HG02571 (cell line): ENCODE results near the gene PDE9A.

Experiments
- ATAC-seq: cut with Tn5 transposase; IDR thresholded peaks from one replicate; pipeline ENCODE4 v1.9.1; 2021; ENCODE audit warnings: mild to moderate bottlenecking, moderate library complexity; ENCODE audit not compliant: unreplicated experiment

The PDE9A gene

DNA sequence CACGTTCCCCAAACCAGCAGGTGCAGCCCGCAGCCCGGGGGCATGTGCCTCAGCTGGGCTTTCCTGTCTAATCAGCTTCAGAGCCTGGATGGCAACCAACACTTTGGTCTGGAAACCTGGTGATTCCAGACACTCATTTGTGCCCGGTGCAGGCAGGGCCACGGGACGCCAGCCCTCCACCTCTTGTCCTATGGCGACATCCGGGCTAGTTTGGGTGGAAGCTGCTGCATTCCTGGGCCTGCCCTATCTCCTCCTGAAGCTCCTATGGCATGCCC is 114.1 kb downstream of the PDE9A start:
- ATAC-seq, result no peak

DNA sequence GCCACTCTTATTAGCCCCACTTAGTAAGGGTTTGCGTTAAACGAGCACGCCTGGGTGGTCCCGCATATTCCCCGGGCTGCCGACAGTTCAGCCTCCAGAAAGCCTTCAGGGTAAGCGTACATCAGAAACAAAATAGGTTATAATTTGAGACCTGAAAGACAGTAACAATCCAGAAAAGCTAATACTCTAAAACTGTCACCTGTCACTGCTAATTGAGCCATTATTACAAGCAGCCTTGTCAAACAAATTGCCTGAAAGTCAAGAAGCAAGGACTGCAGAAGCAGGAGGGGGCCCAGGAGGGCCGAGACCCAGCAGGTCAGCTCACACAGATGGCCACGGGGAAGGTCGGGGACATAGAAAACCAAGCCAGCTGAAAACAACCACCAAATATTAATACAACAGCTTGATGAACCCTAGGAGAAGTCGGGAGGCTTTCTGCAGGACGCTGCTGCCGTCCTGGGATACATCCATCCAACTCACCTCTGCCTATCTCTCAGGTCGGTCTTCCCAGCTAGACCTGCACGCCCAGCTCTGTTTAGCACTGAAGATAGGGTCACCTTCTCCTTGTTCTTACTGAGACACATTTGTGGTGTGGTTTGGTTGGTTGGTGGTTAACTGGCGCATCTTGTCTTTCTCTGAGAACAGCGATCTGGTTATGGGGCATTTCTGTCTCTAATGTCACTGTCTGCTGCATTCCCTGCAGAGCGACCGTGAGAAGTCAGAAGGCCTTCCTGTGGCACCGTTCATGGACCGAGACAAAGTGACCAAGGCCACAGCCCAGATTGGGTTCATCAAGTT is 115.1 kb downstream of the PDE9A start:
- ATAC-seq, result no peak

DNA sequence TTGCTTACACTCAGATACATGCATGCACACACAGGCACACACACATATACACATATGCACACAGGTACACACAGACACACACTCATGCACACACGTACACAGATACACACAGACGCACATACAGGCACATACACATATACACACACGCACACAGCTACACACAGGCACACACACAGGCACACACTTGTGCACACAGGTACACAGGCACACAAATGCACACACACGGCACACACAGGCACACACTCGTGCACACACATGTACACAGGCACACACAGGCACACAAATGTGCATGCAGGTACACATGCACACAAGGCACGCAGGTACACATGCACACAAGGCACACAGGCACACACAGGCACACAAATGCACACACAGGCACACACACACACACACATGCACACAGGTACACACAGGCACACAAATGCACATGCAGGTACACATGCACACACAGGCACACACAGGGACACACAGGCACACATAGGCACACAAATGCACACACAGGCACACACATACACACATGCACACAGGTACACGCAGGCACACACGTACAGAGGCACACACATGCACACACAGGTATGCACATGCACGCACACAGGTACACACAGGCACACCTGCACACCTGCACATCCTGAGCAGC is 115.9 kb downstream of the PDE9A start:
- no peak for ATAC-seq

DNA sequence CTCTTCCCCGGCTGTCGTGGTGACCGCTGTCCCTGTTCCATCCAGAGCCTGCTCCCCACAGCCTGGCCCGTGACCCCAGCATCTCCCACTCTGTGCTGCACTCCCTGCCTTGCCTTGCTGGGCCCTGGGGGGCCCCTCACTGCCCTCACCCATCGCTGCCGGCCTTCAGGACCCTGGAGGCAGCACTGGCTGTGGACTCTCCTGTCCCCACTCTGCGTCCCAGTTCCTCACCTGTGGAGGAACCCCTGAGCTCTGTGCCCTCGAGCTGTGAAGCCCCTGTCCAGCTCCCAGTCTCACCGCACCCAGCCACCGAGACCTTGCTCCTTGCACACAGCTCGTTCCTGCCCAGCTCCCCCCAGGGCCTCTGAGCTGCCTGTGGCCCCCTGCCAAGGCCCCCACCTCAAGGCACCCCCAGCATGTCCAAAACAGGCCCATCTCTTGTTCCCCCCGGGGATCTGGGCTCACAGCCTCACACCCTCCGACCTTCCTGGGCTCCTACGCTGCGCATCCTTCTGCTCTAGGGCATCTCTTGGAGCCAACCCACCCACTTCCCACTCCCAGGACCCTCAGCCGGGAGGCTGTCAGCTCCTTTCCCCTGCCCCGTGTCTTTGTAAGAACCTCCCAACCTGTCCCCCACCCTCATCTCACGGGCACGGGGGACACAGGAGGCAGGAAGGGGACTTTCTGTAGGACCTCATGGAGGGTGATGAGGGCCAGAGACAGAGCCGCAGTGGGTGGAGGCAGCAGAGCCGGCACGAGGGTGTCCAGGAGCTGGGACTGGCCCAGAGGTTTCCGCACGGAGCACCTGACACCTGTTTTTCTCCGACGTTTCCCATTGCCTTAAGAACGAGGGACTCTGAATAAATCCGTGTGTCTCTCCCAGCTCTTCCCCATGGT is 116.6 kb downstream of the PDE9A start:
- ATAC-seq, result no peak

DNA sequence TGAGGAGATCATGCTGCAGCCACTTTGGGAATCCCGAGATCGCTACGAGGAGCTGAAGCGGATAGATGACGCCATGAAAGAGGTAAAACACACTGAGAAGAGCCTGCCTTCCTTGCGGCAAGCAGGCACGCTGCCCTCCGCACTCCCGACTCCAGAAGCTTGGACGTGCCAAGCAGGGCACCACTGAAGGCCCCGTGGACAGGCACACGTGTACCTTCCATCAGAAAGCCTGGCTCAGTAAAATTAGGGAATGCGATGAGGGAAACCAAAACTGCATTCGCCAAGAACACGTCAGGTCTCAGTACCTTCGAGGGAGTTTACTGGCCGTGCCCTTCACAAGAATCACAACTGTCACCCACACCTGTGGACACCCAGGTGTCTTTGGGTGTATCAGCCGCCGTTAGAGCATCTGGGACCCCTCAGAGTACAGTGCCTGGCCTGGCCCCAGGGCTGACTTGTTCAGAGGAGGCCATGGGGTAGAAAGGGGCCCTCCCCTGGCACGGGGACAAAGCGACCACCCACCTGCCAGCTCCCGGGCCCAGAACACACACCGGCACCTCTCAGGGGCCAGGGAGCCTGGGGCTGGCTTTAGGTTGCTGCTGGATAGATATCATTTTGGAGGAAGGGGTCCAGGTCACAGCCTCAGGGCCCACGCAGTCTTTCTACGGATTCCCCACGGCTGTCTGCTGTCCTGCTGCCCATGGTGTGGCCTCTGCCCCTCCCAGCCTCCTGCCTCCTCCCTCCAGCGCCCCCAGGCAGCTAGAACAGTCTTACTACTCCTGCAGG is 117.5 kb downstream of the PDE9A start:
- ATAC-seq, result no peak

DNA sequence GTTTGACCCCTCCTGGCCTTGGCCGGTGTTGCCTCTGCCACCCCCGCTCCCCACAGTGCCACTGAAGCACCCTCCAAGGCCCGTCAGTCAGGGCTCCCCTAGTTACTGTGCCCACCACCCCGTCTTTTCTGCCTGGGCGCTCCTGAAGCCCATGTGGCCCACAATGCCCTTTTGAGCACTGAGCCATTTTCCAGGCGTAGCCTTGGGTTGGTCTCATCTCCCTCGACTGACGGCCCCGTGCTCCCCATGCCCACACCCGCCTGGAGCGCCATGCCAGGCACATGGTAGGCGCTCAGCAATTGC is 118.0 kb downstream of the PDE9A start:
- no peak for ATAC-seq

DNA sequence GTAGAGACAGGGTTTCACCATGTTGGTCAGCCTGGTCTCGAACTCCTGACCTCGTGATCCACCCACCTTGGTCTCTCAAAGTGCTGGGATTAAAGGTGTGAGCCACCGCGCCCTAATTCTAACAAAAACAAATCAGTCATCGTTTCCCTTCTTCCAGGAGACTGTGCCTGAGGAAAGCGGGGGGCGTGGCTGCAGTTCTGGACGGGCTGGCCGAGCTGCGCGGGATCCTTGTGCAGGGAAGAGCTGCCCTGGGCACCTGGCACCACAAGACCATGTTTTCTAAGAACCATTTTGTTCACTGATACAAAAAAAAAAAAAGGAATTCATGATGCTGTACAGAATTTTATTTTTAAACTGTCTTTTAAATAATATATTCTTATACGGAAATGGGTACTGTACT is 121.7 kb downstream of the PDE9A start:
- no peak for ATAC-seq

DNA sequence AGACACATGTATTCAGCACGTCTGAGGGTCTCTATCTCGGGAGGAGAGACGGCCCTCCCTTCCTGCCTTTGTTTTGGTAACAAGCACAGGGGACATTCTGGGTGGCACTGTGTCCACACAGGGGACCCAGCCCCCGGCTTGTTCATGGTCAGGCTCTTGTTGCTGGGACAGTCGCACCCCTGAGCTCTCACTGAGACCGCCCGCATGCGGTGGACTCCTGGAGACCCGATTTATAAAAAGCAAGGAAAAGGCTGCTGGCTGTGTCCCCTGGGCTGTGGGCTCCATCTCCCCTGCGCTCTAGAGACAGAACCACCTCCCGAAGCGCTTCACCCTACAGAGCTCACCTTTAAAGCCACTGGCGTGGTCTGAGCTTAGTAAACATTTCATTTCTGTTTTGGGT is 122.5 kb downstream of the PDE9A start:
- no peak for ATAC-seq

DNA sequence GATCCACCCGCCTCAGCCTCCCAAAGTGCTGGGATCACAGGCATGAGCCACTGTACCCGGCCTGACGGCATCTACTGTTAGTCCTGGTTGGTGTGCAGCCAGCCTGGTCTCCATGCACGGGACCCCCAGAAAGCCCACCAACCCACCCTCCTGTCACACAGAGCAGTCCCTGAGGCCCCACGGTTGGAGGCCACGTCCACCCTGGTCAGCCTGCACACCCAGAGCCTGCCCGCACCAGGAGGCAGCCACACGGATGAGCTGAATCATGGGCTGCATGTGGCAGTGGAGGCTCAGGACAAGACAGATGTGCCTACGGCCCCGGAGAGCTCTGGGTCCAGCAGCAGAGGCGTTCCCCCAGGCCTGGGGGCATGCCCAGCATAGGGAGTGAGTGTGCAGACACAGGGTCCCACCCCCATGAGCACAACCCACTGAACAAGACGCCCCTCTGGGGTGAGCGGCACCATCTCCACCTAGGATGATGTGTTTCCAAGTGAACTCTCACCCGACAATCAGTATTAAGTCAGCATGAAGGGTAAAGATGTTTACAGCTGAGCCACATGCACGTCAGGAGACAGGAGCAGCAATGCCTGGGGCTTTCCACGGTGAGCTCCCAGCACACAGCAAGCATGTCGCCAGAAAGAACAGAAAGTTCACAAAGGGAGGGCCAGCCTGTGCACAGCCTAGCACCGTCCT is 123.8 kb downstream of the PDE9A start:
- no peak for ATAC-seq

DNA sequence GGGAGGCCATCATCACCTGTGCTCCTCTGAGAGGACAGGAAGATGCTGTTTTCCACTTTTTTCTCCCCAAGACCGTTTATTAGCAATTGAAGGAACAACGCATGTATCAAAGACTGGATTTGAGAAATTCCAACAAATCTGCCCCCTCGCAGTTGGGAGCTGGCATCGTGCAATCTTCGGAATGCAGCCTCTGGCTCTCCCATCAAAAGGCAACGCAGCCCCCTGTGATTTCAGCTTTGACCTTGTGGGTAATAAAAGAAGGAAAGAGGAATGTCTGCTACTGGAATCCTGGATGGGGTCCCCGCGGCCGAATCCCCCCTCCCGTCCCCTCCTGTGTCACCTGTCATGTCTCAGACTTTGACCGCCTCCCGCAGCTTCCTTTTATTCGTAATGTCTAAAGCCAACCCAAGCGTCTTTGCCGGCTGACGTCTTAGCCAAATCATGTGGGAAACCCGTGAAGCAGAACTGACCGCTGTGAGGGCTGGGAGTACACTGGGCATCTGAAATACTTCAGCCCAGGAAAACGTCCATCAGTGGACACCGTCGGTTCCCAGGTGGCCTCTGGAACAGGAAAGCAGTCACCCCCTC is 124.4 kb downstream of the PDE9A start:
- ATAC-seq, result no peak

DNA sequence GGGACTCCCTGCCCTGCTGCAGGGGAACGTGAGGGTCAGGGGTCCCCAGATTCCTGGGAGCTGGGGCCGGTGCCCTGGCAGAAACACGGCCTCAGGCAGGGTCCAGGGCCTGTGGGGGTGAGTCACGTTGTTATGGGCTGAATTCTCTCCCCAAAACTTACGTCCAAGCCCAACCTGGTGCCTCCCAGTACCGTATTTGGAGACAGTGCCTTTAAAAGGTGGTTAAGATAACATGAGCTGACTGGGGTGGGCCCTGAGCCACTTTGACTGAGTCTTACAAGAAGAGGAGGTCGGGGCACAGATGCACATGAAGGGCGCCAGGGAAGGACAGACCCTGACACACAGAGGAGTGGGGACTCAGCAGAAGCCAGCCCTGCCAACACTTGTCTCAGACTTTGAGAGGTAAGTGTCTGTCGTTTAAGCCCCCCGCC is 126.0 kb downstream of the PDE9A start:
- ATAC-seq, result no peak

DNA sequence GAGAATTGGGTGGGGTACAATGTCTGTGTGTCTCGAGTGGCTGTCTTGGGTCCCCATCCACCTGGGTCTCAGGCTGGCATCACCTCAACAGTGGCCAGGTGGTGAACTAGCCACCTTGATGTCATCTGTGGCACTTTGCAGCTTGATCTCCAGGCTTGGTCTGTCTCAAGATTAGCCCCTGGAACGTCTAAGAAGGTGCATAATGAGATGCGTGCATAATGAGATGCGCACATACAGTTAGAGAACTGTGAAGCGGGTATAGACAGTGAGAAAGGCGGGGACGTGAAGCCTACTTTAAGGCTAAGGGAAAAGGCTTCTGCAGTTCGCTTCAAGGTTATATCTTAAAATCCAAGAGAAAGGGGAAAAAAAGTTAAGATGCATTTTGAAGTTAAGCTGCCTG is 127.2 kb downstream of the PDE9A start:
- ATAC-seq, result no peak

DNA sequence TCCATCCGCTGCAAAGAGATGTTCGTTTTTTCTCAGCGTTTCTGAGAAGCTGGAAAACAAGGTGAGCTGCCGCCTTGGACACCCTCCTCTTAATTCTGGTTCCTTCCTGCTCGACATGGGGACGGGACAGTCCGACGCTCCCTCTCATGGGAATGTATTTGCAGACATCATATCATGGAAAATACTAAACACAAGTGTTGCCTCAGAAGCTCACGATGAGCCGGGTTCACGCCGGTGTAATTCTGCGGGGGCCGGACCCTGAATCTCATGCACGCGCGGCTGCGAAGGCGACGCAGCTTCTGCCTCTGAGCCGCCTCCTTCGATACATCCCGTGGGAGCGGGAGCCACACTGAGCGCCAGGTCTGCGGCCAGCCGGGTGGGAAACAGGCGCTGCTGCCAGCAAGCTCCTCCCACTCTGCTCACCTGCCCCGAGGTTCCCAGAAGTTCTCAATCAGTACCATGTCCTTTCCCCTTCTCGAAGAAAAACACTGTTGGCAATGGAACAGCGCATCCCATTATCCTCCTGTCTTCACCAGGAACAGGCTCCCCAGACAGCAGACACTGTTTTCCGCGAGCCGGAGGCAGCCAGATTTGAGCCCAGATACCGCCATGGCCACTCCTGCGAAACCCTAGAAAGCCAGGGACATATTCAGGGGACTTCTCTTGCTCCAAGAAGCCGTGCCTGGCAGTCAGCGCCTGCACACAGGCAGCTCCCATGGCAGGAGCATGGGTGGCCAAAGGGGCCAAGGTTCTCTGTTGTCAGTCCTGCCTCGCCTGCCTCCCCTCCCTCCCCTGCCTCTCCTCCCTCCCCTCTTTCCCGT is 127.9 kb downstream of the PDE9A start:
- ATAC-seq, result no peak

DNA sequence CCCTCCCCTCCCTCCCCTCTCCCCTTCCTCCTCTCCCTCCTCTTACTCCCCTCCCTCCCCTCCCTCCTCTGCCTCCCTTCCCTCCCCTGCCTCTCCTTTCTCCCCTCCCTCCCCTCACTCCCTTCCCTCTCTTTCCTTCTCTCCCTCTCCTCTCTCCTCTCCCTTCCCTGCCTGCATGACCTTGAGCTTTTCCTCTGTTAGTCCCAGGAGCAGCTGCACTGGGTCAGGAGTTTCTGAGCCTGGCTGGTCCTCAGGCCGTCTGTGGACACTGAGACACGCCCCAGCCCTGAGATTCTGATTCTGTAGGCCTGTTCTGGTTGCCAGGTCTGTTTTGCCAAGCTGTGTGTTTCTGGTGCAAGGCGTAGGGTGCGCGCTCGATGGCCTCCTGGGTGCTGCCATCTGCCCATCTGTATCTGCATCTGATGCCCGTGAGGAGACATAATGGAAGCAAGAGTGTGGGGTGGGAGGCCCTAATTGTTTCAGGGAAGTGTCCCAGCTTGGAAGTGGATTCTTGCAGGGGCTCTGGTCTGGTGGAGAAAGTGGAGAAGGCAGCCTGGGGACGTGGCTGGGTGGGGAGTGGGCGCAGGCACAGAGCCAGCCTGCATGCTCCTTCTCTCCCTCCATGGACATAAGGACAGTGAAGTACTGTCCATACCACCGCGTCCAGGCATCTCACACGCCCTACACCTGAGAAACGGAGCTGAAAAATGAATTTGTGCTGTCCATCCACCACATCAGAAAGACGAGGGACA is 128.7 kb downstream of the PDE9A start:
- ATAC-seq, result no peak

DNA sequence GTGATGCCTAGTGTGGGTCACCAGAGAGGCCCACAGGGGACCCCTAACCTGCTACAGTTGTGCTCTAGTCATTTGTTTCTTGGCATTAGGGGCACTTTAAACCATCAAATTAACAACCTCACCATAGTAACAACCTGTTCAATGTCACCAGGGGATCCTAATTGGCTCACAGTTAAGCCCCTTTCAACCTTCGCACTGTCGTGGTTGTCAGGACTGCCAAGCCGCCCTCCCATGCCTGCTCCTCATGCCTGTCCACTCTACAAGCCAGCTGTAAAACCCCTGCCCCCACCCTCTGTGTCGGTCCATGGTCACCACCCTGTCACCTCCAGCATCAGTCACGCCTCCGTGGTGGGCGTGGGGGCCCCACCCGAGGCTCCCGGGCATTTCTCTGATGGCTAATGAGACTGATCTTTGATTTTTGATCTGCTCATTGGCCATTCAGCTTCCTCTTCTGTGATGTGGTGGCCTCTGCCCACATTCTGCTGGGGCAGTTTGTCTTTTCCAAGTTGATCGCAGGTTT is 129.4 kb downstream of the PDE9A start:
- no peak for ATAC-seq

DNA sequence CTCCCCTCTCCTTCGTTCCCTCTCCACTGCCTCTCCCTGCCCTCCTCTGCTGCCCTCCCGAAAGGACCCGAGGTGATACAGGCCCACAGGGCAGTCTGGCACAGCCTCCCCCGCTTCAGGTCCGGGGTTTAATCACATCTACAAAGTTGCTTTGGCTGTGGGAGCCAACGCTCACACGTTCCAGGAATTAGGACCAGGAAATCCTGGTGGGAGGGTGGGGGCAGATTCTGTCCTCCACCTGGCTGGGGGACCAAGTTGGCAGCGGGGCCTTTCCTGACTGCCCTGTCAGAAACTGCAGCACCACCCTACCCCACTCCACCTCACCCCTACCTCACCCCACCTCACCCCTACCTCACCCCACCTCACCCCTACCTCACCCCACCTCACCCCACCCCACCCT is 130.9 kb downstream of the PDE9A start:
- no peak for ATAC-seq

DNA sequence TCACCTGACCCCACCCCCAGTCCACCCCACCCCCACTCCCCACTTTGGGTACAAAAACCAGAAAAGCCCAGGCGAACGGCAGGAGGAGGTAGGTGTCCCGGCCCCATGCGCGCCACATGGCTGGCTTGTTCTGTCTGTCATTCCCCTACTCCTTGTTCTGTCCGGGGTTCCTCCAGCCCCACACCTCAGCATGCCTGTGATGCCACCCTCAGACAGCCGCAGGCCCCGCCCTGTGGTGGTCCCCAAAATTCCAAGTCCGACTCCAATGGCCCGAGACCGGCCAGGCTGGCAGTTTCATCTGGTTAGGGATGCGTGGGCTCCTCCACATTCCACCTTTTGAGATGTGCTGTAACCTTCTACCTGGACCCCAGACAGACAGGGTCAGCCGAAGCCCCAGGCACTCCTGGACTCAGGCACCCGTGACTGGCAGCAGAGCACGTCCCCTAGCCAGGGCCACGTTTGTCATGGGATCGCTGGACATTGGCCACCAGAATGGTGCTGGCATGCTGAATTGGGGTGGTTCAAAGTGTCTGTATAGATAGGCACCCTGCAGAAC is 131.6 kb downstream of the PDE9A start:
- ATAC-seq, result no peak
